ENCODE measurements around the gene RBKS. TPM values are rescaled to one million over a fixed set of nuclear protein-coding genes. Genes with fewer than 3 reads are reported as not detected.

Gene RBKS
- total RNA-seq, 1 experiment from 2014 or later = 9.2 TPM

DNA sequence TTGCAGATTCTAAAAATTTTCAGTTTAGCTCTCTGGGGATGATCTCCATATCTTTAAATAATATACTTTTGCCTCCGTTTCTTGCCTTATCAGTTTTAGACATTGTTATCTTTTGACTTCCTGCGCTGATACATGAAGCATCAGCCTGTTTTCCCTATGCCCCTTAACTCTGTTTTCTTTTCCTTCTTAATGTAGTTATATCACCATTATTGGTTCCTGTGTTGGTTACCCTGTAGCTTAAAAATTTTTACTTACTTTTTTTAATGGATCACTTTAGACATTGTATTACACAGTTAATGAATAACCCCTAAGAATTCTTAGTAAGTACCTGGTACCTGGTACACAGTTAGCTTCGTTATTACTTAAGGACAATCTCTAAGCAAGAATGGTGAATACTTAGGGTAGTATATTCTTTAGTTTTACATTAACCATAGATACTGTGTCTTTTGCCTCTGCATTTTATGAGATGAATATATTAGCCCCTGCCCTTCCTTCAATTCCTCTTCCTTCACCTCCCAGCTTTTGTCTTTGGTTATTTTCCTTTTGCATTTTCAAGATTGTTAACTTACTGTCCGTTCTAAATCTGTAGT lies 41.3 kb upstream of the RBKS start:
- ChIA-PET CTCF (no interaction called here), POLR2A (no interaction called here)
- no peak overlapping the region for H3K4me3 Mint-ChIP-seq (ENCODE audit: unreplicated experiment)
- no TSS peak for BruUV-seq (replicated peaks)
- DNase-seq (ENCODE audit: unreplicated experiment) = no peak
- peak overlapping the region; percentile 46 for H3K27ac Mint-ChIP-seq (ENCODE audit: low read depth, unreplicated experiment)
- peaks cover 16% of the 10 kb centered on the region for H3K4me1 Mint-ChIP-seq (ENCODE audit: insufficient read depth, unreplicated experiment)
- peaks cover 16% of the 10 kb centered on the region for H3K36me3 Mint-ChIP-seq (ENCODE audit: insufficient read depth, unreplicated experiment)
- TF ChIP-seq, protein P1, sequence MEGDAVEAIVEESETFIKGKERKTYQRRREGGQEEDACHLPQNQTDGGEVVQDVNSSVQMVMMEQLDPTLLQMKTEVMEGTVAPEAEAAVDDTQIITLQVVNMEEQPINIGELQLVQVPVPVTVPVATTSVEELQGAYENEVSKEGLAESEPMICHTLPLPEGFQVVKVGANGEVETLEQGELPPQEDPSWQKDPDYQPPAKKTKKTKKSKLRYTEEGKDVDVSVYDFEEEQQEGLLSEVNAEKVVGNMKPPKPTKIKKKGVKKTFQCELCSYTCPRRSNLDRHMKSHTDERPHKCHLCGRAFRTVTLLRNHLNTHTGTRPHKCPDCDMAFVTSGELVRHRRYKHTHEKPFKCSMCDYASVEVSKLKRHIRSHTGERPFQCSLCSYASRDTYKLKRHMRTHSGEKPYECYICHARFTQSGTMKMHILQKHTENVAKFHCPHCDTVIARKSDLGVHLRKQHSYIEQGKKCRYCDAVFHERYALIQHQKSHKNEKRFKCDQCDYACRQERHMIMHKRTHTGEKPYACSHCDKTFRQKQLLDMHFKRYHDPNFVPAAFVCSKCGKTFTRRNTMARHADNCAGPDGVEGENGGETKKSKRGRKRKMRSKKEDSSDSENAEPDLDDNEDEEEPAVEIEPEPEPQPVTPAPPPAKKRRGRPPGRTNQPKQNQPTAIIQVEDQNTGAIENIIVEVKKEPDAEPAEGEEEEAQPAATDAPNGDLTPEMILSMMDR (IDR thresholded peaks at IDR 0.05; ENCODE audit: unreplicated experiment) = no peak
- intact Hi-C loops (cut with micrococcal nuclease) = no loop called here
- no peaks in the 10 kb centered on the region for H3K9me3 Mint-ChIP-seq (ENCODE audit: unreplicated experiment)
- H3K27me3 Mint-ChIP-seq (ENCODE audit: insufficient read depth, unreplicated experiment) = no peaks in the 10 kb centered on the region

DNA sequence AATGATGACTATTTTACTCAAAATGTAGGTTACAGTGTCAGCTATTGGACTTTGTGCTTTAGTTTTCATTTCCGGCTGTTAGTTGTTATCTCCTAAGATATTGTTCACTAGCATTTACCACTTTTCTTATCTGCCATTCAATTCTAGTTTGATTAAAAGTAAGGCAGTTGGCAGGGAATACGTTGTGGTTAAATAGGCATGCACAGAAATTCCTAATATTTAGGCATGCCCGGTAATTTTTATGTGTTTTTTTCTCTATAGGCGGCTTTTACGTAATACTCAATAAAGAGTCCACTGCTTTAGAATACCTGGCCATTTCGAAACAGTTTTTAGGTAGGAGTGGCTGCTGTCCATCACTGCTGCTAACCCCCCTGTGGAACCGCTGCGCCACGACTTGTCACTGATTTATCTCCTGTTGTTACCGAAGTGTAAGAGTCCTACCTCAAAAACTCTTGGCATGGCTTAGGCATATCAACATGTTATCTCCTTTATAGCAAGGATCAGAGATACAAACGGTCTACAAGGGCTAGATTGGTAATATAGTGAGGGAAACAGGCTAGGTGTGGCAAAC lies 39.8 kb upstream of the RBKS start:
- no TSS peak for BruUV-seq (replicated peaks)
- Mint-ChIP-seq H3K27me3 (ENCODE audit: insufficient read depth, unreplicated experiment) (no peaks in the 10 kb centered on the region), H3K27ac (ENCODE audit: low read depth, unreplicated experiment) (no peak overlapping the region), H3K4me1 (ENCODE audit: insufficient read depth, unreplicated experiment) (peaks cover 16% of the 10 kb centered on the region), H3K9me3 (ENCODE audit: unreplicated experiment) (no peaks in the 10 kb centered on the region), H3K36me3 (ENCODE audit: insufficient read depth, unreplicated experiment) (peaks cover 16% of the 10 kb centered on the region), H3K4me3 (ENCODE audit: unreplicated experiment) (no peak overlapping the region)
- intact Hi-C loops (cut with micrococcal nuclease) = no loop called here
- TF ChIP-seq, protein P1 (IDR thresholded peaks at IDR 0.05; ENCODE audit: unreplicated experiment) = no peak
- no peak for DNase-seq (ENCODE audit: unreplicated experiment)
- POLR2A ChIA-PET = interaction anchor here (0.6 to 0.7 kb wide), 3 partner anchors 24 to 339 kb away, joined by 3 read pairs; no protein-coding TSS in a partner anchor
- CTCF ChIA-PET = no interaction called here

DNA sequence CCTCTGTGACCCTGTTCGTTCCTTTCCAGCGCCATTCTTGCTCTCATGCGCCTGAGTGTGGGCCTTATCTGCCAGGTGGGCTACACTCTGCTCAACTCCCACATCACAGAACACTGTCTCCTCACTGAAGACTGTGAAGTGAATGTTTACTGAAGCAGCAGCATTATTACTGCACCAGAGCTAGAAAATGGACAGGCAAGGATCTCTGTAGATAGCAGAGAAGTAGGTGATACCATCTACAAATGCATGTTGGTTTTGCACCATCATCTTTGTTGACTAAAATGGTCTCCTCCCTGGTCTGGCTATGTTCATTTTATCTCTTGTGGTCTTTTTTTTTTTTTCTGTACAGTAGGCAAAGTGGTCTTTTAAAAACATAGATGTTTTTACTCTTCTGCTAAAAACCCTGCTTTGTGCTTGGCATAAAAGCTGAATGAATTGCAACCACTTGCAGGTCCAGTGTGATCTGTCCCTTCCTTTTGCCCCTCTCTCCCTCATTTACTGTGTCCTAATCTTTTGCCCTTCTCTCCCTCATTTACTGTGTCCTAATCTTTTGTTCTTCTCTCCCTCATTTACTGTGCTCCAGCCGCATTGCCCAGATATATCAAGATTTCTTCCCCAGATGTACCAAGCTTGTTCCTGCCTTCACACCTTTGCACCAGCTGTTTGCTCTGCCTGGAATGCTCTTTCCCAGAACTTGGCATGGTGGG lies 35.7 kb upstream of the RBKS start:
- no peaks in the 10 kb centered on the region for H3K27me3 Mint-ChIP-seq (ENCODE audit: insufficient read depth, unreplicated experiment)
- TF ChIP-seq, protein P1 (IDR thresholded peaks at IDR 0.05; ENCODE audit: unreplicated experiment) = no peak
- no peaks in the 10 kb centered on the region for H3K9me3 Mint-ChIP-seq (ENCODE audit: unreplicated experiment)
- DNase-seq (ENCODE audit: unreplicated experiment) = no peak
- no peak overlapping the region for H3K4me3 Mint-ChIP-seq (ENCODE audit: unreplicated experiment)
- BruUV-seq (replicated peaks) = no TSS peak
- H3K36me3 Mint-ChIP-seq (ENCODE audit: insufficient read depth, unreplicated experiment) = no peaks in the 10 kb centered on the region
- no peaks in the 10 kb centered on the region for H3K4me1 Mint-ChIP-seq (ENCODE audit: insufficient read depth, unreplicated experiment)
- H3K27ac Mint-ChIP-seq (ENCODE audit: low read depth, unreplicated experiment) = no peak overlapping the region
- intact Hi-C loops (cut with micrococcal nuclease) = no loop called here
- ChIA-PET CTCF (interaction anchor here (0.7 kb wide), 2 partner anchors 248 to 608 kb away, joined by 3 to 4 read pairs; no protein-coding TSS in a partner anchor), POLR2A (interaction anchor here (0.5 to 0.8 kb wide), 2 partner anchors 19 to 22 kb away, joined by 3 read pairs; no protein-coding TSS in a partner anchor)

DNA sequence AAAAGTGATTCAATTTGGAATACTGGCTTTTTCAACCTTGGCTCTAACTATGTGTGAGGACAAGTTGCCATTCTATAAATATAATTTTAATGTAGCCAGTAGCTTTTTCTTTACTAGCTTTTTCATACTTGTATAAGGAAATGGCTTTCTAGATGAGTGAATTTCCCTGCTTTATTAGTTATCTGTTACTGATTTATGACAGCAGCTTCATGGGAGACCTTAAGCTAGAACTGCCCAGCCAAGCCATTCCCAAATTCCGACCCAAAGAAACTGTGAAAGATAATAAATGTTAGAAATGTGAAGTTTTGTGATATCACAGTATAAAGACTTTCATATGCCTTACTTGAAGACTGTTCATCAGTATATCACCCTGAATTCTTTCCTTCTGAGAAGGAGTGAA lies 32.7 kb upstream of the RBKS start:
- POLR2A ChIA-PET = no interaction called here
- Mint-ChIP-seq H3K9me3 (ENCODE audit: unreplicated experiment) (no peaks in the 10 kb centered on the region), H3K4me3 (ENCODE audit: unreplicated experiment) (no peak overlapping the region), H3K27ac (ENCODE audit: low read depth, unreplicated experiment) (no peak overlapping the region), H3K27me3 (ENCODE audit: insufficient read depth, unreplicated experiment) (no peaks in the 10 kb centered on the region), H3K4me1 (ENCODE audit: insufficient read depth, unreplicated experiment) (peaks cover 6% of the 10 kb centered on the region), H3K36me3 (ENCODE audit: insufficient read depth, unreplicated experiment) (no peaks in the 10 kb centered on the region)
- CTCF ChIA-PET = no interaction called here
- intact Hi-C loops (cut with micrococcal nuclease) = no loop called here
- no TSS peak for BruUV-seq (replicated peaks)
- TF ChIP-seq, protein P1 (IDR thresholded peaks at IDR 0.05; ENCODE audit: unreplicated experiment) = no peak
- DNase-seq (ENCODE audit: unreplicated experiment) = no peak

Data from MCF 10A (cell line).